Uterus (tissue), 2 donors: ENCODE results near the gene PTPRF.

ENCODE experiments used
- POLR2A ChIP-seq, 2 donors: fragments of 450-650 bp; IDR thresholded peaks; one replicate each; pipeline ENCODE4 v1.6.1; 2016; ENCODE audit warnings: antibody characterized with exemption in 2 of 2, mild to moderate bottlenecking in 1 of 2, moderate library complexity in 1 of 2
- TF ChIP-seq, protein P1 (sequence below), 4 experiments: fragments of 200-600 bp in 2 of 4; fragments of 450-650 bp in 2 of 4; sonication (generic) in 2 of 4; IDR thresholded peaks; one replicate each; pipeline ENCODE4 v1.5.1; 2016 to 2019; ENCODE audit warnings: antibody characterized with exemption in 4 of 4, mild to moderate bottlenecking in 2 of 4, moderate library complexity in 1 of 4

DNA sequence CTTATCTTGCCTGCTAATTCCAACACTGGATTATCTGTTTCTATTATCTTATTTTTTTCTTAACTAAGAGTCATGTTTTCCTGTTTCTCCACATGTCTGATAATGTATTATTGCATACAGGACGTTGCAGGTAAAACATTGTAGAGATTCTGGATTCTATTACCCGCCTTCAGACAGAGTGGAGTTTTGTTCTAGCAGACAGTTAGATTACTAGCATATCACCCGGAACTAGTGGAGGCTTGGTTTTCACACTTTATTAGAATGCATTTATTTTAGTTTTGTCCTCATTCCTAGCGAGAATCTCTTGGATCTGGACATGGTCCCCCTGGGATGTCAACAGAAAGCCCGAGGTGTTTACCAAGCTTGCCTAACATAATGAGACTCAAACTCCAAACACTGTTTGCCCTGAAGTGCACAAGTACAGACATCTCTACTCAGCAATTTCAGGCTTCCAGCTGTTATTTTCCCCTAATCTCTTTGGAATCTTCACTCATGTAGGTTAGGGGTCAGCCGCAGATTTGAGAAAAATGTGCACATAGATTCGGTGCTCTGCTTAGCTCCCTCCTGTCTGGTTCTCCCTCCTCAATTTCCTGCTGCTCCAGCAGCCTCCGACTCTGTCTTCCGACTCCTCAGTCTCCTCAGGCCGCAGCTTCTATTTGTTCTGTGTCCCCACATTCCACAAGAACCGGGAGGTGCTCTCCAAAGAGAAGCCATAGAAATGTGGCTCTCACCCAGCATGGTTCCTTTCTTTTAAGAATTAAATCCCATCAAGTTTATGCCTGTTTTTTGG, 36.8 kb upstream of the PTPRF start:
- TF ChIP-seq, protein P1, sequence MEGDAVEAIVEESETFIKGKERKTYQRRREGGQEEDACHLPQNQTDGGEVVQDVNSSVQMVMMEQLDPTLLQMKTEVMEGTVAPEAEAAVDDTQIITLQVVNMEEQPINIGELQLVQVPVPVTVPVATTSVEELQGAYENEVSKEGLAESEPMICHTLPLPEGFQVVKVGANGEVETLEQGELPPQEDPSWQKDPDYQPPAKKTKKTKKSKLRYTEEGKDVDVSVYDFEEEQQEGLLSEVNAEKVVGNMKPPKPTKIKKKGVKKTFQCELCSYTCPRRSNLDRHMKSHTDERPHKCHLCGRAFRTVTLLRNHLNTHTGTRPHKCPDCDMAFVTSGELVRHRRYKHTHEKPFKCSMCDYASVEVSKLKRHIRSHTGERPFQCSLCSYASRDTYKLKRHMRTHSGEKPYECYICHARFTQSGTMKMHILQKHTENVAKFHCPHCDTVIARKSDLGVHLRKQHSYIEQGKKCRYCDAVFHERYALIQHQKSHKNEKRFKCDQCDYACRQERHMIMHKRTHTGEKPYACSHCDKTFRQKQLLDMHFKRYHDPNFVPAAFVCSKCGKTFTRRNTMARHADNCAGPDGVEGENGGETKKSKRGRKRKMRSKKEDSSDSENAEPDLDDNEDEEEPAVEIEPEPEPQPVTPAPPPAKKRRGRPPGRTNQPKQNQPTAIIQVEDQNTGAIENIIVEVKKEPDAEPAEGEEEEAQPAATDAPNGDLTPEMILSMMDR (IDR thresholded peaks at IDR 0.05): no peak
- TF ChIP-seq POLR2A (IDR thresholded peaks at IDR 0.05): no peak
